ENCODE results near the gene ANTXR1.

- TF ChIP-seq CTCF (IDR thresholded peaks at IDR 0.05; ENCODE audit: borderline replicate concordance, extremely low read depth, low read length, poor library complexity, severe bottlenecking): no peak
- no peak for TF ChIP-seq EZH2 (IDR thresholded peaks at IDR 0.05; ENCODE audit: borderline replicate concordance, low read depth, low read length, severe bottlenecking)
Measured at GRCh38 chr2:69036926-69037325, 23.9 kb downstream of the ANTXR1 start.

All from DND-41 (cell line).